OCI-LY3 (cell line): ENCODE data around the gene SETBP1.

Experiments used
- H2AFZ ChIP-seq: fragments of 200-600, 300-600 bp; shearing (Covaris generic); 2 replicates; pipeline ENCODE4 v1.6.0; 2014; ENCODE audit warnings: antibody characterized with exemption, low read depth, low read length
- H3K27ac ChIP-seq: fragments of 200-600, 300-600 bp; sonication (generic); 2 replicates; pipeline ENCODE4 v1.5.1; 2014; ENCODE audit warnings: mild to moderate bottlenecking, low read length, moderate library complexity, mixed read lengths
- H3K27me3 ChIP-seq: fragments of 200-600, 300-600 bp; sonication (generic); 2 replicates; pipeline ENCODE4 v1.6.1; 2014; ENCODE audit warnings: low read depth, low read length, mixed read lengths
- H3K36me3 ChIP-seq: fragments of 200-600, 300-600 bp; sonication (generic); replicated peaks from 2 replicates; pipeline ENCODE3; 2014; ENCODE audit warnings: low read depth, low read length, mixed read lengths
- H3K4me1 ChIP-seq: fragments of 300-600, 200-600 bp; sonication (generic); 2 replicates; pipeline ENCODE4 v1.6.1; 2014; ENCODE audit warnings: low read length, mixed read lengths
- H3K4me2 ChIP-seq: fragments of 200-600, 300-600 bp; sonication (generic); 2 replicates; pipeline ENCODE4 v1.6.1; 2014; ENCODE audit warnings: low read length, mixed read lengths
- H3K4me3 ChIP-seq: fragments of 300-600, 200-600 bp; sonication (generic); 2 replicates; pipeline ENCODE4 v1.5.1; 2014; ENCODE audit warnings: antibody characterized with exemption, mild to moderate bottlenecking, low read length, moderate library complexity
- H3K79me2 ChIP-seq: fragments of 300-600, 200-600 bp; shearing (Covaris generic); 2 replicates; pipeline ENCODE4 v1.6.1; 2014; ENCODE audit warnings: mild to moderate bottlenecking, low read length, mixed read lengths
- H3K9ac ChIP-seq: fragments of 300-600, 200-600 bp; shearing (Covaris generic); 2 replicates; pipeline ENCODE4 v1.6.0; 2014; ENCODE audit warnings: mild to moderate bottlenecking, low read length, moderate library complexity
- H3K9me3 ChIP-seq: fragments of 200-600, 300-600 bp; shearing (Covaris generic); 2 replicates; pipeline ENCODE4 v1.6.1; 2014; ENCODE audit warnings: low read length, mixed read lengths; ENCODE audit not compliant: insufficient read depth
- H4K20me1 ChIP-seq: fragments of 200-600, 300-600 bp; sonication (generic); 2 replicates; pipeline ENCODE4 v1.6.1; 2016; ENCODE audit warnings: low read length, mixed read lengths; ENCODE audit not compliant: insufficient read depth
- EZH2phosphoT487 ChIP-seq: fragments of 200-600 bp; shearing (Covaris generic); IDR thresholded peaks from 2 replicates; pipeline ENCODE4 v1.6.1; 2018; ENCODE audit warnings: antibody characterized with exemption, mixed run types, low read depth
- TF ChIP-seq, protein P1 (sequence below): fragments of 200-600, 300-600 bp; sonication (generic); IDR thresholded peaks from 2 replicates; pipeline ENCODE4 v1.5.1; 2014; ENCODE audit warnings: antibody characterized with exemption, low read length, low read depth

The SETBP1 gene

DNA sequence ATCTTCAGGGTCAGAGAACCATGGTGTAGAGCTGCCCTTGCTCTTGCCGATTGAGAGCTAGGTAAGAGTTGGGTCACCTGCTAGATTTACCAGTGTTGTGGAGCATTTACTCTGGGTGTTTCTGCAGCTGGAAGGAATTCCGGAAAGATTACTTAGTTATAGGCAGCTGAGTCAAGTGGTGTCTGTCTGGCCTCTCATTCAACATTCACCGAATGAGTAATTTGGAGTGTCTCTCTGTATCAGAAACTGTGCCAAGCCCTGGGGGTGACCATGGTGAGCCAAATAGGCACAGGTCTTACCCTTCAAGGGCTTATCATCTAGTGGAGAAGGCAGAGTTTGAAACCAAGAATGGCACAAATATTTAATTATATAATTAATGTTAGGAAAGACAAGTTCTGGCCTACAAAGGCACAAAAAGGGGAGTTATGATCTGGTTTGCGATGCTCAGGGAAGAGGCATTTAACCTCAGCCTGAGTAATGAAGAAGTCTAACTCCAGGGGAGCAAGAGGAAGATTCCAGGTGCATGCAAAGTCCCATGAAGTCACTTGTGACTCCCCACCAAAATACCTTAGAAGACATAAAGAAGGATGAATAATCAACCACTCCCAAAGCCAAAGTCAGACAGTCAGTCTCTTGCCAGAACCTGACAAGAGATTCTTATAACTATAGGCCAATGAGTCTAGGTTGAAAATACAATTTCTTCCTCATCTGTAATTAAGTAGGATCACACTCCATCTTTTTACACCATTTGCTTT is 12.5 kb downstream of the SETBP1 start:
- Histone ChIP-seq H3K79me2 (peaks cover 50% of the 10 kb centered on the region), H3K4me1 (peaks cover 33% of the 10 kb centered on the region), H3K27ac (no peak overlapping the region), H3K27me3 (no peaks in the 10 kb centered on the region), H3K9me3 (no peaks in the 10 kb centered on the region), H4K20me1 (no peaks in the 10 kb centered on the region), H3K36me3 (peaks cover 13% of the 10 kb centered on the region), H2AFZ (no peak overlapping the region), H3K9ac (no peak overlapping the region), H3K4me2 (peak overlapping the region; percentile 33), H3K4me3 (no peak overlapping the region)
- TF ChIP-seq EZH2phosphoT487: no peak
- TF ChIP-seq, protein P1, sequence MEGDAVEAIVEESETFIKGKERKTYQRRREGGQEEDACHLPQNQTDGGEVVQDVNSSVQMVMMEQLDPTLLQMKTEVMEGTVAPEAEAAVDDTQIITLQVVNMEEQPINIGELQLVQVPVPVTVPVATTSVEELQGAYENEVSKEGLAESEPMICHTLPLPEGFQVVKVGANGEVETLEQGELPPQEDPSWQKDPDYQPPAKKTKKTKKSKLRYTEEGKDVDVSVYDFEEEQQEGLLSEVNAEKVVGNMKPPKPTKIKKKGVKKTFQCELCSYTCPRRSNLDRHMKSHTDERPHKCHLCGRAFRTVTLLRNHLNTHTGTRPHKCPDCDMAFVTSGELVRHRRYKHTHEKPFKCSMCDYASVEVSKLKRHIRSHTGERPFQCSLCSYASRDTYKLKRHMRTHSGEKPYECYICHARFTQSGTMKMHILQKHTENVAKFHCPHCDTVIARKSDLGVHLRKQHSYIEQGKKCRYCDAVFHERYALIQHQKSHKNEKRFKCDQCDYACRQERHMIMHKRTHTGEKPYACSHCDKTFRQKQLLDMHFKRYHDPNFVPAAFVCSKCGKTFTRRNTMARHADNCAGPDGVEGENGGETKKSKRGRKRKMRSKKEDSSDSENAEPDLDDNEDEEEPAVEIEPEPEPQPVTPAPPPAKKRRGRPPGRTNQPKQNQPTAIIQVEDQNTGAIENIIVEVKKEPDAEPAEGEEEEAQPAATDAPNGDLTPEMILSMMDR: no peak

DNA sequence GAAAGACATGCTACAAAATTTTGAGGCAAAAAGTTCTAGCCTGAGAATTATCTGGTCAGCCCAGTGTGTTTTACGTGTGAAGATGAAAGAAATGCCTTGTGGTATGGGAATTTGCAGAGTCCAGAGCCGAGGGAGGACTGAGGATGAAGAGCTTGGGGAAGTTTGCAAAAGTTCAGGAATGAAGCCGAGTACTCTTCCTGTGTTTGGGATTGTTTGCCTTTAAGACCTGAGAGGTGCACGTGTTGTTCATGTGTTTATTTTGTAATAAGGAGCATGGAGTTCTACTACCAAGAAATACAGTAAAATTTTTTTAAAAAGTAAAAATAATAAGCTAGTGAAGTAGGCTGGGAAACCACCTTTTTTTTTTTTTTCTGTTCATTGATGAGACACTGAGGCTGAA is 14.8 kb downstream of the SETBP1 start:
- Histone ChIP-seq H3K36me3 (peaks cover 13% of the 10 kb centered on the region), H3K79me2 (peaks cover 39% of the 10 kb centered on the region), H3K4me3 (no peak overlapping the region), H3K4me1 (peaks cover 46% of the 10 kb centered on the region), H2AFZ (no peak overlapping the region), H4K20me1 (no peaks in the 10 kb centered on the region), H3K4me2 (no peak overlapping the region), H3K9me3 (no peaks in the 10 kb centered on the region), H3K27ac (no peak overlapping the region), H3K27me3 (no peaks in the 10 kb centered on the region), H3K9ac (no peak overlapping the region)
- TF ChIP-seq, protein P1: no peak
- TF ChIP-seq EZH2phosphoT487: no peak

DNA sequence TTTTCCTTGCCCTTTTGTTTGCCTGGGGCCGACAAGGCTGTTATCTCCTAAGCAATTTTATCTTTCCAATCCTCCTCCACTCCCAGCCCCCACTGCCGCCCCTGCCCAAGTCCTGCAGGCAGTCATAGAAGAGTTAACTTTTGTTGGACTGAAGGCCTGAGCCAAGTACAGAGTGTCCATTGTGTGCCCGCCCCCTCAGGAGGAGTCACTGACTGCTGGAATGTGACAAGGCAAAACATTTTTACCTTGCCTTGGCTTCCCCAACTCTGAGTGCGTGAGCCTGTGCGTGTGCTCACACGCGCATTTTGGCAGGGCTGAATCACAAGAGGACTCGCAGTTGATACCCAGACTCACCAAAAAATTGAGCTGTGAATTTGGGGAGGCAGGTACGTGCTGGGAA is 16.2 kb downstream of the SETBP1 start:
- Histone ChIP-seq H3K4me3 (no peak overlapping the region), H3K27ac (no peak overlapping the region), H3K79me2 (peaks cover 27% of the 10 kb centered on the region)

DNA sequence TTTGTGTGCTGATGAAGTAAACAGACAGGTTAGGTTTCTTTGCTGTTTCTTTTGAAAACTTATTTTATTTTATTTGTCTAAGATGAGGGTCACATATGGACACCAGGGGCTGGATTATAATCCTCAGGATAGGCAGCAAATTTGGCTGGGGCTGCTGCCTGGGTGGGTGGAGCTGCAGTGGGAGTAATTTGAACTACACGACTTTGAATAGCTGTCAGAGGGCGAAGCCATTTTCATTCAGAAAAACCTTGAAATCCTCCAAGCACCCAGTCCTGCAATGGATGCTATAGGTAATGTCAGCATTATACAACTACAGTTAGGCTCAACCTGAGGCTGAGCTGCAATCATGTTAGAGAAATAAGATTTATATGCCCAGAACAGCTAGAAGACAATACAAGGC is 16.6 kb downstream of the SETBP1 start:
- Histone ChIP-seq H3K27ac (no peak overlapping the region), H4K20me1 (no peaks in the 10 kb centered on the region), H3K27me3 (no peaks in the 10 kb centered on the region), H3K4me2 (no peak overlapping the region), H3K4me3 (no peak overlapping the region), H3K9me3 (no peaks in the 10 kb centered on the region), H3K79me2 (peaks cover 26% of the 10 kb centered on the region), H2AFZ (no peak overlapping the region), H3K9ac (no peak overlapping the region), H3K4me1 (peaks cover 37% of the 10 kb centered on the region), H3K36me3 (peaks cover 9% of the 10 kb centered on the region)
- TF ChIP-seq EZH2phosphoT487: no peak
- TF ChIP-seq, protein P1: no peak

More for the DNA sequence above, 16.2 kb downstream of the SETBP1 start:
- Histone ChIP-seq H3K27me3 (no peaks in the 10 kb centered on the region), H3K9me3 (no peaks in the 10 kb centered on the region), H3K4me1 (peaks cover 42% of the 10 kb centered on the region), H4K20me1 (no peaks in the 10 kb centered on the region), H2AFZ (no peak overlapping the region), H3K36me3 (peaks cover 10% of the 10 kb centered on the region), H3K4me2 (no peak overlapping the region), H3K9ac (no peak overlapping the region)
- TF ChIP-seq, protein P1: no peak
- TF ChIP-seq EZH2phosphoT487: no peak
